ENCODE results near the gene THG1L. TPM values are rescaled to one million over a fixed set of nuclear protein-coding genes. Genes with fewer than 3 reads are reported as not detected.

THG1L gene
- total RNA-seq (2022; extraction: Qiagen RNA extraction; ENCODE audit: low read depth), result 27.2 to 37.5 TPM (median 28.2 TPM) in 5 replicates

DNA sequence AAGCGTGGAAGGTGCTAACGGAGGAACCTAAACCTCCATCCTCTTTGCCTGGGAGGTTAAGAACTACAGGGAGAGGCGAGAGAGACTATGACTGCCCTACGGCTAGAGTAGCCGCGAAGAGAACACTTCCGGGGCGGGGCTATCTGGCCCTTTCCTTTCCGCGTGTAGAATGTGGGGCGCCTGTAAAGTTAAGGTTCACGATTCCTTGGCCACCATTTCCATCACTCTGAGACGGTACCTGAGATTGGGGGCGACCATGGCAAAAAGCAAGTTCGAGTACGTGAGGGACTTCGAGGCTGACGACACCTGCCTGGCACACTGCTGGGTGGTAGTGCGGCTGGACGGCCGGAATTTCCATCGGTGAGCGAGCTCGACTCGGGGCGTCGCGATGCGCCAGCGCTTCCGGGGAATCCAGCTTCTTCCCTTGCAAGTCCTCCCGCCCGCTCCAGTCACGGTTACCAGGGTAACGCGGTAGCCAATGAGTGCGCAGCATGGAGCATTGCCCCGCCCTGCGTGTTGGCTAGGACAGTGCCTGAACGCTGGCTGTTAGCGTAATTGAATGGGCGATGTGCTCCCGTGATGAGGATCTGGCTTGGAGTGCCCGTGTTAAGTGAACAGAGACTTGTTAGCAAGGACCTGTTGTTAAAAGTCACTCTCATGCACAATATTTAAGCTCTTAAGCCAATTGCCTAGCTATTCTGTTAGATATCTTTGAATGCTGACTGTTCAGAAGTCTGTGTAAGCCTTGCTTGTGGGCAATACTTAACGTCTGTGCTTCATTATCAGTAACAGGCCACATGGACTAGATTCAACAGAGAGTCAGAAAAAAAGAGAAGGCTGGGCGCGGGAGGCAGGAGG lies at the start of gene THG1L:
TSS of gene THG1L (plus strand) at position 149 of the 858 bp plus-strand sequence. CDS start at position 170, 21 bp downstream.

DNA sequence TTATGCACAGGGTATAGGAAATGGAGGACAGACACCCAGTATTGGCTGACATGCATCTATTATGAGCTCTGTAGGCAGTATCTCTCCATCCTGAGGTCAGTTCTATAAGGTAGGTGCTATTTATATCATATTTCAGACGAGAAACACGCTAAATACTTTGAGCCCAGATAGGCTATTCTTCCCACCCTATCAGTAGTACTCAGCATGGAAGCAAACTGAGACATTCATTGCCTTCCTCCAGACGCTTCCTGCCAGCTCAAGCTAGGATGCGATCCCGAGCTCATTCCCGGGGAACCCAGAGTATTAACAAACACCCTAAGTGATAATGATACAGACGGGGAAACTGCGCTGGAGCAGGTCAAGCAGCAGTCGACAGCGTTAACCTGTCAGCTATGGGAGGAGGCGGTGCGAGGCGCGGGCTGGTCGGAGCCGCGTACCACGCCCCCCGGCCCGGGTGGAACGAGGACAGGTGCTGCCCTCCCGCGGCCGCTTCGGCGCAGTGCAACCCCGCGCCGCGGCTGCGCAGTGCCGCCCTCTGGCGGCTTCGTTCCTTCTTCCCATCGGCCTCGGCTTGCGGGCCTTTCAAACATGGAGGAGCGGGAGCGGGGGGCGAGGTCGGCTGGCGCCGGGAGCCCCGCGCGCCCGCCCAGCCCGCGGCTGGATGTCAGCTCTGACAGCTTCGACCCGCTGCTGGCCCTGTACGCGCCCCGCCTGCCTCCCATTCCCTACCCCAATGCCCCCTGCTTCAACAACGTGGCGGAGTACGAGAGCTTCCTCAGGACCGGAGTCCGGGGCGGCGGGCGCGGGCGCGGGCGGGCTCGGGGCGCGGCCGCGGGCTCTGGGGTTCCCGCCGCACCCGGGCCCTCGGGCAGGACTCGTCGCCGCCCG lies 12.2 kb downstream of the THG1L start, which contains the start of gene LSM11:
TSS of gene LSM11 (plus strand) at position 550 of the 888 bp plus-strand sequence. CDS start at position 589, 39 bp downstream.

Other genes starting within 250 kb of the THG1L start
- 14.4 to 20.2 TPM (median 17.3 TPM) in 5 replicates for gene ADAM19, start 155.6 kb upstream of the THG1L start, total RNA-seq (2022; extraction: Qiagen RNA extraction; ENCODE audit: low read depth)
- gene SOX30, start 79.0 kb upstream of the THG1L start, total RNA-seq (2022; extraction: Qiagen RNA extraction; ENCODE audit: low read depth), result 0.03 to 0.05 TPM in 2 of 5 replicates, not detected in the others
- not detected in 5 replicates for gene C5orf52, start 59.9 kb upstream of the THG1L start, total RNA-seq (2022; extraction: Qiagen RNA extraction; ENCODE audit: low read depth)
- 2.9 to 3.6 TPM (median 3.1 TPM) in 5 replicates for gene LSM11, start 12.3 kb downstream of the THG1L start, total RNA-seq (2022; extraction: Qiagen RNA extraction; ENCODE audit: low read depth)
- gene CLINT1, start 127.7 kb downstream of the THG1L start, total RNA-seq (2022; extraction: Qiagen RNA extraction; ENCODE audit: low read depth), result 73.0 to 88.3 TPM (median 85.8 TPM) in 5 replicates